ENCODE results near the gene KDM4D. TPM values are rescaled to one million over a fixed set of nuclear protein-coding genes. Genes with fewer than 3 reads are reported as not detected.

The KDM4D gene
- total RNA-seq, 4 donors from 2014 or later: 0.67 to 0.89 (median 0.79) TPM

GRCh38 chr11:94960488-94960887 lies 13.0 kb upstream of the KDM4D start:
- H3K4me3 ChIP-seq: no peak overlapping the region
- H3K36me3 ChIP-seq: peaks cover 17 to 73% of the 10 kb centered on the region in 2 donors
- H3K27ac ChIP-seq: no peak overlapping the region
- WGBS, 2 donors (ENCODE audit: low coverage in 1 of 2): 81 to 90% methylated on average over 2 of the region's 2 CpGs
- TF ChIP-seq POLR2A (IDR thresholded peaks at IDR 0.05): no peak
- no peak for TF ChIP-seq EP300 (IDR thresholded peaks at IDR 0.05)
- no peak for TF ChIP-seq POLR2AphosphoS5 (IDR thresholded peaks at IDR 0.05)
- TF ChIP-seq CTCF (IDR thresholded peaks at IDR 0.05): no peak
- no peaks in the 10 kb centered on the region for H3K27me3 ChIP-seq
- ATAC-seq: no peak
- no peaks in the 10 kb centered on the region for H3K9me3 ChIP-seq
- peaks cover 0 to 8% (median 0%) of the 10 kb centered on the region in 3 donors for H3K4me1 ChIP-seq

- H3K36me3 ChIP-seq: peaks cover 23 to 81% of the 10 kb centered on the region in 2 donors
- no peak for TF ChIP-seq POLR2A (IDR thresholded peaks at IDR 0.05)
- TF ChIP-seq EP300 (IDR thresholded peaks at IDR 0.05): no peak
- TF ChIP-seq POLR2AphosphoS5 (IDR thresholded peaks at IDR 0.05): no peak
- TF ChIP-seq CTCF (IDR thresholded peaks at IDR 0.05): no peak
- 100% methylated on average over 1 of the region's 1 CpG for WGBS, 2 donors (ENCODE audit: low coverage in 1 of 2)
- H3K9me3 ChIP-seq: no peaks in the 10 kb centered on the region
- peaks cover 0 to 8% (median 0%) of the 10 kb centered on the region in 3 donors for H3K4me1 ChIP-seq
- H3K27me3 ChIP-seq: no peaks in the 10 kb centered on the region
- no peak overlapping the region for H3K27ac ChIP-seq
- no peak for ATAC-seq
- H3K4me3 ChIP-seq: no peak overlapping the region
Observed at GRCh38 chr11:94961255-94961654, 12.3 kb upstream of the KDM4D start.

- H3K36me3 ChIP-seq: peaks cover 35 to 100% of the 10 kb centered on the region in 2 donors
- ATAC-seq: no peak
- no peak overlapping the region for H3K27ac ChIP-seq
- no peaks in the 10 kb centered on the region for H3K9me3 ChIP-seq
- 74 to 94% methylated on average over 3 of the region's 4 CpGs for WGBS, 2 donors (ENCODE audit: low coverage in 1 of 2)
- H3K27me3 ChIP-seq: no peaks in the 10 kb centered on the region
- TF ChIP-seq CTCF (IDR thresholded peaks at IDR 0.05): no peak
- no peak for TF ChIP-seq POLR2AphosphoS5 (IDR thresholded peaks at IDR 0.05)
- TF ChIP-seq EP300 (IDR thresholded peaks at IDR 0.05): no peak
- no peak for TF ChIP-seq POLR2A (IDR thresholded peaks at IDR 0.05)
- H3K4me3 ChIP-seq: no peak overlapping the region
- peaks cover 0 to 13% (median 0%) of the 10 kb centered on the region in 3 donors for H3K4me1 ChIP-seq
Observed at GRCh38 chr11:94964934-94965333, 8.6 kb upstream of the KDM4D start.

- TF ChIP-seq POLR2AphosphoS5 (IDR thresholded peaks at IDR 0.05): no peak
- TF ChIP-seq POLR2A (IDR thresholded peaks at IDR 0.05): no peak
- TF ChIP-seq CTCF (IDR thresholded peaks at IDR 0.05): peak; percentile 36 to 61 (median 54)
- no peak for TF ChIP-seq EP300 (IDR thresholded peaks at IDR 0.05)
- peaks cover 33 to 85% of the 10 kb centered on the region in 2 donors for H3K36me3 ChIP-seq
- H3K27me3 ChIP-seq: no peaks in the 10 kb centered on the region
Observed at GRCh38 chr11:94968334-94968958, 5.1 kb upstream of the KDM4D start.

GRCh38 chr11:94972700-94973098 lies 810 bp upstream of the KDM4D start:
- ATAC-seq: no peak

More at GRCh38 chr11:94968334-94968958, 5.1 kb upstream of the KDM4D start:
- Histone ChIP-seq H3K4me1 (peaks cover 5 to 36% (median 8%) of the 10 kb centered on the region in 3 donors), H3K9me3 (no peaks in the 10 kb centered on the region), H3K4me3 (no peak overlapping the region), H3K27ac (peak overlapping the region in 1 of 4 donors; percentile 21)
- no peak for ATAC-seq
- 88 to 90% methylated on average over 1 of the region's 1 CpG for WGBS, 2 donors (ENCODE audit: low coverage in 1 of 2)

More at GRCh38 chr11:94972700-94973098, 810 bp upstream of the KDM4D start:
- Histone ChIP-seq H3K9me3 (no peaks in the 10 kb centered on the region), H3K4me1 (peaks cover 5 to 45% (median 8%) of the 10 kb centered on the region in 3 donors), H3K36me3 (peaks cover 19 to 46% of the 10 kb centered on the region in 2 donors), H3K27ac (peak overlapping the region in 2 of 4 donors; percentile 77 to 87), H3K4me3 (peak overlapping the region; percentile 70 to 95), H3K27me3 (no peaks in the 10 kb centered on the region)
- TF ChIP-seq CTCF (IDR thresholded peaks at IDR 0.05) (no peak), POLR2AphosphoS5 (IDR thresholded peaks at IDR 0.05) (no peak), POLR2A (IDR thresholded peaks at IDR 0.05) (no peak), EP300 (IDR thresholded peaks at IDR 0.05) (no peak)
- 5 to 9% methylated on average over 4 to 5 of the region's 5 CpGs for WGBS, 2 donors (ENCODE audit: low coverage in 1 of 2)
